PC-9 (cell line): Measurements from ENCODE around the gene RAB11FIP4. TPM values are rescaled to one million over a fixed set of nuclear protein-coding genes. Genes with fewer than 3 reads are reported as not detected.

Source experiments
- BruUV-seq: library from RNA; stranded (reverse); fragments of 400-500 nt; replicated peaks from 2 replicates; lab custom pipeline; 2021; lab: Mats Ljungman, UMichigan
- CTCF ChIA-PET: fragments of 300-600 bp; sonication (Branson Sonifier 250); formaldehyde crosslinking; loops from one replicate; lab custom pipeline; 2022; ENCODE audit warnings: antibody characterized with exemption; lab: Charles Lee
- POLR2A ChIA-PET: fragments of 300-600 bp; sonication (Branson Sonifier 250); formaldehyde crosslinking; loops from one replicate; lab custom pipeline; 2022; ENCODE audit warnings: antibody characterized with exemption; ENCODE audit not compliant: unreplicated experiment; lab: Charles Lee
- DNase-seq, 2 experiments: peaks; one replicate each; pipeline versions ENCODE4 v3.0.0 to v3.0.0-alpha.2; 2015 to 2022; ENCODE audit warnings: mixed read lengths in 1 of 2
- H2AFZ ChIP-seq: fragments of 200-600 bp; sonication (generic); 2 replicates; pipeline ENCODE4 v1.8.1; 2017; ENCODE audit warnings: antibody characterized with exemption
- H3F3A ChIP-seq: fragments of 200-600 bp; sonication (generic); 2 replicates; pipeline ENCODE4 v1.8.1; 2017; ENCODE audit warnings: antibody characterized with exemption, mild to moderate bottlenecking, low read depth; ENCODE audit not compliant: insufficient read depth
- H3K27ac ChIP-seq: fragments of 200-600 bp; sonication (generic); 2 replicates; pipeline ENCODE4 v1.6.1; 2016; ENCODE audit warnings: mixed run types
- H3K27me3 ChIP-seq: fragments of 200-600 bp; sonication (generic); 2 replicates; pipeline ENCODE4 v1.6.1; 2016; ENCODE audit warnings: low read depth, mixed run types; ENCODE audit not compliant: insufficient read depth
- H3K36me3 ChIP-seq: fragments of 200-600 bp; sonication (generic); 2 replicates; pipeline ENCODE4 v1.6.1; 2016; ENCODE audit warnings: low read depth, mixed run types
- H3K4me1 ChIP-seq: fragments of 200-600 bp; sonication (generic); replicated peaks from 2 replicates; pipeline ENCODE4 v1.6.1; 2016; ENCODE audit warnings: mixed run types; ENCODE audit not compliant: insufficient read depth
- H3K4me2 ChIP-seq: fragments of 200-600 bp; sonication (generic); 2 replicates; pipeline ENCODE4 v1.6.1; 2017; ENCODE audit warnings: mixed run types
- H3K4me3 ChIP-seq: fragments of 200-600 bp; sonication (generic); 2 replicates; pipeline ENCODE4 v1.6.1; 2016; ENCODE audit warnings: mixed run types
- H3K79me2 ChIP-seq: fragments of 200-600 bp; sonication (generic); 2 replicates; pipeline ENCODE4 v1.6.1; 2017; ENCODE audit warnings: low read depth, mixed run types
- H3K9me2 ChIP-seq: fragments of 200-600 bp; sonication (generic); 2 replicates; pipeline ENCODE4 v1.8.1; 2017; ENCODE audit warnings: mild to moderate bottlenecking; ENCODE audit not compliant: insufficient read depth
- H3K9me3 ChIP-seq: fragments of 200-600 bp; sonication (generic); 2 replicates; pipeline ENCODE4 v1.8.1; 2016; ENCODE audit warnings: low read depth; ENCODE audit not compliant: insufficient read depth
- H4K20me1 ChIP-seq: fragments of 200-600 bp; sonication (generic); 2 replicates; pipeline ENCODE4 v1.8.1; 2017; ENCODE audit not compliant: insufficient read depth
- CTCF ChIP-seq: fragments of 200-600 bp; sonication (generic); conservative IDR thresholded peaks from 2 replicates; pipeline ENCODE4 v1.6.1; 2017; ENCODE audit warnings: mixed run types, antibody characterized with exemption, mild to moderate bottlenecking, moderate library complexity
- EZH2 ChIP-seq: fragments of 200-600 bp; sonication (generic); IDR thresholded peaks from 2 replicates; pipeline ENCODE4 v1.8.0; 2017; ENCODE audit warnings: antibody characterized with exemption, low read depth
- intact Hi-C: fragments of 100-400 bp; cut with micrococcal nuclease; formaldehyde crosslinking; loops from one replicate; pipeline ENCODE4 v1.10.0; 2022; ENCODE audit not compliant: unreplicated experiment
- total RNA-seq: library from RNA; stranded (reverse); gene quantifications from 2 replicates; pipeline ENCODE4 v1.2.3, GENCODE V29; 2021

RAB11FIP4 gene
- total RNA-seq, 1 experiment from 2014 or later, result 22.9 TPM

DNA sequence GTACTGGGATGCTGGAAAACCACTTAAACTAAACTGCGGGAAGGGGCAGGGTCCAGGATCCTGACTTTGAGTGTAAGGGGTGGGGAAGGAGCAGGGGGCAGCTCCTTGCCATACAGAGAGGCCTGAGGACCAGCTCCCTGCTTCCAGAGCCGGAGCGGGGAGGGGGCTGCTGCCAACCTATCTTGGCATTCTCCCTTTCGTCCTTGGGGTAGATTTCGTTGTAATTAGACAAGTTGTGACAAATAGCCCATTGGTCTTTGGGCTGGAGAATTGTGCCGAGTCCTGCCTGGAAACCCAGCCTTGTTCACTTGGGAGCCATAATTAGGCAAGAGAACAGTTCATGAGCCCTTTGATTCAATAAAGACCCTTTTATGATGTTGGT, 175.5 kb downstream of the RAB11FIP4 start:
- intact Hi-C loops, result no loop called here
- Histone ChIP-seq H3K27me3 (no peaks in the 10 kb centered on the region), H3K36me3 (peaks cover 23% of the 10 kb centered on the region), H3K27ac (no peak overlapping the region), H3K4me3 (no peak overlapping the region), H3K9me3 (no peaks in the 10 kb centered on the region), H3K79me2 (peaks cover 99% of the 10 kb centered on the region), H3K4me2 (no peak overlapping the region), H4K20me1 (peaks cover 78% of the 10 kb centered on the region), H3K4me1 (peaks cover 65% of the 10 kb centered on the region), H2AFZ (no peak overlapping the region), H3K9me2 (no peaks in the 10 kb centered on the region), H3F3A (peaks cover 19% of the 10 kb centered on the region; the same call in 1 of the 2 replicates)
- CTCF ChIA-PET, result interaction anchor here (0.6 kb wide), 1 partner anchor 19 kb away, joined by 5 read pairs; no protein-coding TSS in a partner anchor
- TF ChIP-seq EZH2 (no peak), CTCF (no peak)
- DNase-seq, result no peak
- POLR2A ChIA-PET, result interaction anchor here (0.7 kb wide), 1 partner anchor 69 kb away, joined by 4 read pairs; no protein-coding TSS in a partner anchor
- no TSS peak for BruUV-seq

- Histone ChIP-seq H3K4me3 (no peak overlapping the region), H3F3A (peaks cover 18% of the 10 kb centered on the region; the same call in 1 of the 2 replicates), H3K79me2 (peaks cover 99% of the 10 kb centered on the region), H3K36me3 (peaks cover 18% of the 10 kb centered on the region), H3K9me2 (no peaks in the 10 kb centered on the region), H2AFZ (no peak overlapping the region), H3K27me3 (no peaks in the 10 kb centered on the region), H3K9me3 (no peaks in the 10 kb centered on the region), H3K27ac (no peak overlapping the region), H3K4me2 (no peak overlapping the region), H3K4me1 (peaks cover 65% of the 10 kb centered on the region), H4K20me1 (peaks cover 75% of the 10 kb centered on the region)
- DNase-seq, result no peak
- TF ChIP-seq EZH2, result no peak
- TF ChIP-seq CTCF, result no peak
- BruUV-seq, result no TSS peak
- POLR2A ChIA-PET, result no interaction called here
- CTCF ChIA-PET, result no interaction called here
- intact Hi-C loops, result no loop called here
Observed at GRCh38 chr17:31568121-31568520, 176.6 kb downstream of the RAB11FIP4 start.

- no TSS peak for BruUV-seq
- peaks cover 99% of the 10 kb centered on the region for H3K79me2 ChIP-seq
- peaks cover 18% of the 10 kb centered on the region for H3K36me3 ChIP-seq
- H3K4me3 ChIP-seq, result no peak overlapping the region
- H3F3A ChIP-seq, result peaks cover 22% of the 10 kb centered on the region; the same call in 1 of the 2 replicates
- TF ChIP-seq CTCF (no peak), EZH2 (no peak)
- DNase-seq, result no peak
- H3K9me2 ChIP-seq, result no peaks in the 10 kb centered on the region
- ChIA-PET CTCF (no interaction called here), POLR2A (no interaction called here)
- intact Hi-C loops, result no loop called here
- H3K4me2 ChIP-seq, result no peak overlapping the region
- H3K4me1 ChIP-seq, result peaks cover 68% of the 10 kb centered on the region
- H3K9me3 ChIP-seq, result no peaks in the 10 kb centered on the region
- H3K27ac ChIP-seq, result no peak overlapping the region
- H3K27me3 ChIP-seq, result no peaks in the 10 kb centered on the region
- no peak overlapping the region for H2AFZ ChIP-seq
- peaks cover 75% of the 10 kb centered on the region for H4K20me1 ChIP-seq
Observed at GRCh38 chr17:31568539-31568938, 177.1 kb downstream of the RAB11FIP4 start.
